HCT116 (cell line): ENCODE results near the gene FNDC3B. TPM values are rescaled to one million over a fixed set of nuclear protein-coding genes. Genes with fewer than 3 reads are reported as not detected.

Experiments
- ATAC-seq: fragments of 200-7000 bp; cut with Tn5 transposase; 2 replicates; pipeline ENCODE4 v1.9.1; 2020; ENCODE audit warnings: mild to moderate bottlenecking, moderate library complexity
- BruUV-seq: library from RNA; stranded (reverse); fragments of 400-500 nt; replicated peaks from 2 replicates; lab custom pipeline; 2021; lab: Mats Ljungman, UMichigan
- CTCF ChIA-PET: fragments of 300-600 bp; sonication (Branson Sonifier 250); formaldehyde crosslinking; loops from one replicate; lab custom pipeline; 2021; ENCODE audit warnings: antibody characterized with exemption; lab: Charles Lee
- POLR2A ChIA-PET: fragments of 300-600, 350-600 bp; sonication (Branson Sonifier 250); formaldehyde crosslinking; loops from one replicate; lab custom pipeline; 2021; ENCODE audit warnings: antibody characterized with exemption; lab: Charles Lee
- RAD21 ChIA-PET, 2 experiments: fragments of 300-600 bp; sonication (Branson Sonifier 250); formaldehyde crosslinking; loops; one replicate each; lab custom pipeline; 2023; ENCODE audit warnings: low total read pairs in 2 of 2; ENCODE audit not compliant: uncharacterized antibody in 2 of 2, unreplicated experiment in 2 of 2, low non-redundant PET in 1 of 2; lab: Charles Lee
- DNase-seq: peaks from one replicate; pipeline ENCODE4 v3.0.0-alpha.2; 2010; ENCODE audit warnings: low read depth, low spot score
- H2AFZ ChIP-seq: fragments of 200-600 bp; shearing (Covaris generic), sonication (generic); 2 replicates; pipeline ENCODE4 v1.6.1; 2017; ENCODE audit warnings: low read depth, mixed run types, mixed read lengths, antibody characterized with exemption, low read length; ENCODE audit not compliant: poor library complexity, severe bottlenecking
- H3K27ac ChIP-seq: 2 replicates; pipeline ENCODE4 v1.5.1; 2012; ENCODE audit warnings: low read depth, low read length
- H3K27me3 ChIP-seq: fragments of 200-600 bp; sonication (generic); 2 replicates; pipeline ENCODE4 v1.6.1; 2016; ENCODE audit warnings: mixed run types, low read length, mixed read lengths; ENCODE audit not compliant: insufficient read depth
- H3K36me3 ChIP-seq, 2 experiments: fragments of 200-500 bp in 1 of 2; fragments of 200-600 bp in 1 of 2; sonication (Bioruptor generic) in 1 of 2; sonication (generic) in 1 of 2; 2 replicates each; pipeline versions ENCODE4 v1.5.1 to v1.6.1; 2014 to 2016; ENCODE audit warnings: low read length in 2 of 2, inconsistent platforms in 1 of 2, mixed read lengths in 1 of 2, mixed run types in 1 of 2; ENCODE audit not compliant: insufficient read depth in 2 of 2, control insufficient read depth in 1 of 2
- H3K4me1 ChIP-seq, 2 experiments: fragments of 200-600 bp in 1 of 2; sonication (generic) in 1 of 2; 2 replicates each; pipeline versions ENCODE4 v1.5.1 to v1.6.1; 2012 to 2017; ENCODE audit warnings: low read length in 2 of 2, inconsistent platforms in 1 of 2, mild to moderate bottlenecking in 1 of 2, mixed read lengths in 1 of 2, mixed run types in 1 of 2, moderate library complexity in 1 of 2; ENCODE audit not compliant: insufficient read depth in 2 of 2, control insufficient read depth in 1 of 2
- H3K4me2 ChIP-seq: fragments of 200-600 bp; sonication (generic); 2 replicates; pipeline ENCODE4 v1.6.1; 2017; ENCODE audit warnings: mixed run types, low read length, mixed read lengths
- H3K4me3 ChIP-seq, 2 experiments: fragments of 200-600 bp in 1 of 2; sonication (generic) in 1 of 2; replicated peaks in 1 of 2; 2 replicates each; pipeline ENCODE4 v1.5.1; 2011 to 2016; ENCODE audit warnings: low read length in 2 of 2, control low read depth in 1 of 2, low read depth in 1 of 2, mild to moderate bottlenecking in 1 of 2, mixed read lengths in 1 of 2, mixed run types in 1 of 2
- H3K79me2 ChIP-seq: fragments of 200-600 bp; sonication (generic); 2 replicates; pipeline ENCODE4 v1.6.1; 2017; ENCODE audit warnings: mild to moderate bottlenecking, mixed run types, low read length, moderate library complexity, mixed read lengths; ENCODE audit not compliant: insufficient read depth
- H3K9ac ChIP-seq: fragments of 200-600 bp; sonication (generic); 2 replicates; pipeline ENCODE4 v1.6.1; 2016; ENCODE audit warnings: low read length, mixed read lengths
- H3K9me2 ChIP-seq: fragments of 200-600 bp; sonication (generic), shearing (Covaris generic); 2 replicates; pipeline ENCODE4 v1.6.1; 2017; ENCODE audit warnings: mixed run types, mild to moderate bottlenecking, moderate library complexity; ENCODE audit not compliant: insufficient read depth
- H3K9me3 ChIP-seq, 2 experiments: fragments of 200-500 bp in 1 of 2; fragments of 200-600 bp in 1 of 2; sonication (Bioruptor generic) in 1 of 2; sonication (generic) in 1 of 2; 2 replicates each; pipeline ENCODE4 v1.6.1; 2014 to 2017; ENCODE audit warnings: low read length in 2 of 2, mixed read lengths in 2 of 2, inconsistent platforms in 1 of 2, low read depth in 1 of 2, mild to moderate bottlenecking in 1 of 2, mixed run types in 1 of 2, moderate library complexity in 1 of 2; ENCODE audit not compliant: control insufficient read depth in 1 of 2, insufficient read depth in 1 of 2
- H4K20me1 ChIP-seq: fragments of 200-600 bp; sonication (generic), shearing (Covaris generic); 2 replicates; pipeline ENCODE4 v1.6.1; 2017; ENCODE audit warnings: mixed run types, mild to moderate bottlenecking, moderate library complexity; ENCODE audit not compliant: insufficient read depth
- CBX3 ChIP-seq: IDR thresholded peaks from 2 replicates; pipeline ENCODE4 v1.6.1; 2012; ENCODE audit warnings: low read depth
- CEBPB ChIP-seq: IDR thresholded peaks from 2 replicates; pipeline ENCODE4 v1.6.1; 2012; ENCODE audit warnings: low read depth
- EGR1 ChIP-seq: IDR thresholded peaks from 2 replicates; pipeline ENCODE4 v1.6.1; 2012; ENCODE audit warnings: low read depth
- ELF1 ChIP-seq: IDR thresholded peaks from 2 replicates; pipeline ENCODE4 v1.6.1; 2012; ENCODE audit warnings: low read depth, borderline replicate concordance
- EZH2 ChIP-seq: fragments of 200-600 bp; sonication (generic); IDR thresholded peaks from 2 replicates; pipeline ENCODE4 v1.6.1; 2017; ENCODE audit warnings: antibody characterized with exemption, mixed run types
- EZH2phosphoT487 ChIP-seq: fragments of 200-600 bp; IDR thresholded peaks from 2 replicates; pipeline ENCODE4 v1.6.1; 2018; ENCODE audit warnings: antibody characterized with exemption, borderline replicate concordance
- FOSL1 ChIP-seq: IDR thresholded peaks from 2 replicates; pipeline ENCODE4 v1.6.1; 2012; ENCODE audit warnings: low read depth
- JUND ChIP-seq: IDR thresholded peaks from 2 replicates; pipeline ENCODE4 v1.6.1; 2012
- MAX ChIP-seq: IDR thresholded peaks from 2 replicates; pipeline ENCODE4 v1.6.1; 2012
- POLR2A ChIP-seq: IDR thresholded peaks from 2 replicates; pipeline ENCODE4 v1.7.0; 2011; ENCODE audit warnings: borderline replicate concordance; ENCODE audit not compliant: insufficient read depth, insufficient read length; ENCODE audit errors: extremely low read depth
- POLR2AphosphoS5 ChIP-seq: IDR thresholded peaks from 2 replicates; pipeline ENCODE4 v1.6.1; 2011; ENCODE audit warnings: mild to moderate bottlenecking, low read depth, low read length, moderate library complexity
- RAD21 ChIP-seq: IDR thresholded peaks from 2 replicates; pipeline ENCODE4 v1.6.1; 2012; ENCODE audit warnings: low read depth, mild to moderate bottlenecking
- REST ChIP-seq: IDR thresholded peaks from 2 replicates; pipeline ENCODE4 v1.6.1; 2012; ENCODE audit warnings: low read depth
- SIN3A ChIP-seq: IDR thresholded peaks from 2 replicates; pipeline ENCODE4 v1.6.1; 2012; ENCODE audit warnings: low read depth
- SRF ChIP-seq: IDR thresholded peaks from 2 replicates; pipeline ENCODE4 v1.6.1; 2012; ENCODE audit warnings: low read depth
- TCF7L2 ChIP-seq: IDR thresholded peaks from 2 replicates; pipeline ENCODE4 v1.7.0; 2011; ENCODE audit warnings: borderline replicate concordance, inconsistent platforms; ENCODE audit not compliant: insufficient read depth, insufficient read length; ENCODE audit errors: extremely low read depth
- YY1 ChIP-seq: IDR thresholded peaks from 2 replicates; pipeline ENCODE4 v1.6.1; 2011; ENCODE audit warnings: low read length, low read depth, moderate library complexity, mild to moderate bottlenecking; ENCODE audit not compliant: insufficient replicate concordance; ENCODE audit errors: extremely low read depth
- ZBTB33 ChIP-seq: IDR thresholded peaks from 2 replicates; pipeline ENCODE4 v1.6.1; 2011; ENCODE audit warnings: mild to moderate bottlenecking, low read length, moderate library complexity; ENCODE audit not compliant: insufficient replicate concordance; ENCODE audit errors: extremely low read depth
- ZFX ChIP-seq: fragments of 450-650 bp; IDR thresholded peaks from 2 replicates; pipeline ENCODE4 v1.6.1; 2017
- intact Hi-C: fragments of 100-400 bp; cut with micrococcal nuclease; formaldehyde crosslinking; loops from 2 replicates; pipeline ENCODE4 v1.10.0; 2022
- total RNA-seq: library from RNA; stranded (reverse); gene quantifications from one replicate; pipeline ENCODE4 v1.2.1, GENCODE V29; 2021; ENCODE audit not compliant: unreplicated experiment
- TF ChIP-seq, protein P1 (sequence below): IDR thresholded peaks from 2 replicates; pipeline ENCODE4 v1.6.1; 2012

Gene FNDC3B
- total RNA-seq, 1 experiment from 2014 or later: 45.7 TPM

- CTCF ChIA-PET: no interaction called here
- no peak for DNase-seq
- no peak overlapping the region for H2AFZ ChIP-seq
- H3K9me2 ChIP-seq: no peaks in the 10 kb centered on the region
- H3K27me3 ChIP-seq: no peaks in the 10 kb centered on the region
- peak overlapping the region; percentile 65 for H3K4me2 ChIP-seq
- BruUV-seq: no TSS peak
- no peak; the same call in 1 of the 2 replicates for ATAC-seq
- peaks cover 31 to 34% of the 10 kb centered on the region in 2 experiments for H3K4me1 ChIP-seq
- H4K20me1 ChIP-seq: peaks cover 20% of the 10 kb centered on the region; the same call in 1 of the 2 replicates
- TF ChIP-seq EZH2phosphoT487: no peak
- TF ChIP-seq, protein P1, sequence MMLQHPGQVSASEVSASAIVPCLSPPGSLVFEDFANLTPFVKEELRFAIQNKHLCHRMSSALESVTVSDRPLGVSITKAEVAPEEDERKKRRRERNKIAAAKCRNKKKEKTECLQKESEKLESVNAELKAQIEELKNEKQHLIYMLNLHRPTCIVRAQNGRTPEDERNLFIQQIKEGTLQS: no peak
- TF ChIP-seq ZFX: no peak
- TF ChIP-seq FOSL1: no peak
- TF ChIP-seq EGR1: no peak
- no peak for TF ChIP-seq EZH2
- no peak for TF ChIP-seq REST
- TF ChIP-seq CBX3: no peak
- TF ChIP-seq POLR2AphosphoS5: no peak
- TF ChIP-seq TCF7L2: no peak
- no peak for TF ChIP-seq SIN3A
- no peak for TF ChIP-seq YY1
- TF ChIP-seq JUND: no peak
- TF ChIP-seq CEBPB: no peak
- no peak for TF ChIP-seq RAD21
- no peak for TF ChIP-seq POLR2A
- no peak for TF ChIP-seq ZBTB33
- TF ChIP-seq ELF1: no peak
- no peak for TF ChIP-seq MAX
- no peak for TF ChIP-seq SRF
- H3K79me2 ChIP-seq: peaks cover 19% of the 10 kb centered on the region
- RAD21 ChIA-PET: interaction anchor here in 1 of 2 experiments (1.1 kb wide), 1 partner anchor 9 kb away, joined by 3 read pairs; no protein-coding TSS in a partner anchor
- no peak overlapping the region; a peak in 1 of 4 replicates for H3K4me3 ChIP-seq
- no peaks in the 10 kb centered on the region for H3K36me3 ChIP-seq
- POLR2A ChIA-PET: interaction anchor here (0.7 kb wide), 1 partner anchor 10 kb away, joined by 5 read pairs; no protein-coding TSS in a partner anchor
- peak overlapping the region; percentile 17; the same call in 1 of the 2 replicates for H3K9ac ChIP-seq
- intact Hi-C loops: no loop called here
- H3K9me3 ChIP-seq: no peaks in the 10 kb centered on the region
- peak overlapping the region; percentile 5; the same call in 1 of the 2 replicates for H3K27ac ChIP-seq
Observed at GRCh38 chr3:172129498-172129849, 90.1 kb downstream of the FNDC3B start.
